Spleen (tissue), 11 donors: Measurements from ENCODE around the gene INPP1. TPM values are rescaled to one million over a fixed set of nuclear protein-coding genes. Genes with fewer than 3 reads are reported as not detected.

ENCODE experiments used
- DNase-seq: peaks from one replicate; pipeline ENCODE4 v3.0.0-alpha.2; 2020
- H3K27ac ChIP-seq, 8 donors: fragments of 200-600 bp; sonication (generic) in 7 of 8; 1 replicate in 4 of 8; 2 replicates in 4 of 8; pipeline versions ENCODE4 v1.5.0 to v1.8.0; 2016 to 2021; ENCODE audit warnings: inconsistent platforms in 4 of 8, mild to moderate bottlenecking in 4 of 8, moderate library complexity in 1 of 8
- H3K27me3 ChIP-seq, 7 donors: fragments of 200-600 bp; sonication (generic) in 6 of 7; replicated peaks in 1 of 7; 1 replicate in 4 of 7; 2 replicates in 3 of 7; pipeline versions ENCODE4 v1.5.0 to v1.8.0; 2016 to 2021; ENCODE audit warnings: inconsistent platforms in 3 of 7, mild to moderate bottlenecking in 1 of 7
- H3K36me3 ChIP-seq, 6 donors: fragments of 200-600 bp; sonication (generic) in 5 of 6; 1 replicate in 4 of 6; 2 replicates in 2 of 6; pipeline versions ENCODE4 v1.5.0 to v1.8.0; 2016 to 2021; ENCODE audit warnings: inconsistent platforms in 2 of 6
- H3K4me1 ChIP-seq, 6 donors: fragments of 200-600 bp; sonication (generic) in 5 of 6; 1 replicate in 3 of 6; 2 replicates in 3 of 6; pipeline versions ENCODE4 v1.5.0 to v1.8.0; 2016 to 2021; ENCODE audit warnings: inconsistent platforms in 3 of 6
- H3K4me3 ChIP-seq, 8 donors: fragments of 200-600 bp; sonication (generic) in 7 of 8; 1 replicate in 4 of 8; 2 replicates in 4 of 8; pipeline versions ENCODE4 v1.5.0 to v1.8.0; 2016 to 2021; ENCODE audit warnings: inconsistent platforms in 4 of 8, mild to moderate bottlenecking in 4 of 8, moderate library complexity in 2 of 8
- H3K9me3 ChIP-seq, 8 donors: fragments of 200-600 bp; sonication (generic) in 7 of 8; 1 replicate in 4 of 8; 2 replicates in 4 of 8; pipeline versions ENCODE4 v1.5.0 to v1.8.0; 2016 to 2021; ENCODE audit warnings: inconsistent platforms in 4 of 8
- CTCF ChIP-seq, 11 experiments: fragments of 200-600 bp in 7 of 11; fragments of 450-650 bp in 4 of 11; sonication (generic) in 4 of 11; IDR thresholded peaks in 8 of 11; conservative IDR thresholded peaks in 3 of 11; 1 replicate in 7 of 11; 2 replicates in 4 of 11; pipeline versions ENCODE4 v1.4.0 to v1.8.0; 2016 to 2021; ENCODE audit warnings: antibody characterized with exemption in 11 of 11, inconsistent platforms in 4 of 11, mild to moderate bottlenecking in 1 of 11
- POLR2A ChIP-seq, 3 donors: fragments of 450-650 bp; IDR thresholded peaks; one replicate each; pipeline ENCODE4 v1.5.1; 2017; ENCODE audit warnings: antibody characterized with exemption in 3 of 3, mild to moderate bottlenecking in 1 of 3
- POLR2AphosphoS5 ChIP-seq, 3 donors: sonication (generic); formaldehyde crosslinking; IDR thresholded peaks; one replicate each; pipeline ENCODE4 v1.5.1; 2017; ENCODE audit warnings: antibody characterized with exemption in 3 of 3
- WGBS, 5 donors: extraction: QIAGEN DNeasy Blood & Tissue Kit in 3 of 5; methylation state at CpG; one replicate each; pipeline versions ENCODE4 v1.1.5 to v1.1.7; 2013 to 2018; 5-methylcytosine and 5-hydroxymethylcytosine counted together
- intact Hi-C: fragments of 100-400 bp; cut with DNase I; formaldehyde crosslinking; loops from one replicate; pipeline ENCODE4 v1.15.0; 2023; ENCODE audit warnings: low total_unique reads
- polyA plus RNA-seq, 3 donors: library from polyadenylated mRNA; stranded (reverse); fragments of 200-250 nt; gene quantifications; one replicate each; pipeline ENCODE4 v1.2.1, GENCODE V29; 2013
- total RNA-seq, 7 donors: library from RNA; depleted of rRNA in 3 of 7; stranded (reverse); fragments of >200 nt in 3 of 7; fragmentation: NEBNext Ultra II Directional in 4 of 7; extraction: Animal tissue kit (Norgen Biotek cat#: 25700) in 4 of 7; gene quantifications; one replicate each; pipeline versions ENCODE4 v1.1.0 to v1.2.1, GENCODE V29; 2016 to 2021
- donor health status: healthy with polysubstance abuse.
- donor health status: DM: no; HTN: no; CAD: no; lungs with moderate emphysema.
- donor health status: DM: no; HTN: no; CAD: no.
- donor health status: Bipolar disorder and iron deficiency.
- donor health status: healthy.
- donor health status: DM: no; HTN: no; CAD: no.
- donor health status: DM: yes; HTN: yes; CAD: no.

INPP1 gene
- total and polyA plus RNA-seq, 10 donors = 11.6 to 52.1 (median 27.8) TPM

- DNase-seq = no peak
- no peaks in the 10 kb centered on the region for H3K9me3 ChIP-seq
- H3K4me1 ChIP-seq = no peaks in the 10 kb centered on the region
- no peak overlapping the region for H3K4me3 ChIP-seq
- H3K27me3 ChIP-seq = no peaks in the 10 kb centered on the region
- intact Hi-C loops = no loop called here
- TF ChIP-seq POLR2AphosphoS5 (IDR thresholded peaks at IDR 0.05) (no peak), CTCF (IDR thresholded peaks at IDR 0.05 in 8 of 11, conservative IDR thresholded peaks at IDR 0.05 in 3 of 11) (no peak), POLR2A (IDR thresholded peaks at IDR 0.05) (no peak)
- no peaks in the 10 kb centered on the region for H3K36me3 ChIP-seq
- no peak overlapping the region for H3K27ac ChIP-seq
- 91 to 98% (median 94%) methylated on average over 6 of the region's 6 CpGs for WGBS, 5 donors
Measured at GRCh38 chr2:190378880-190379237, 35.5 kb downstream of the INPP1 start.

DNA sequence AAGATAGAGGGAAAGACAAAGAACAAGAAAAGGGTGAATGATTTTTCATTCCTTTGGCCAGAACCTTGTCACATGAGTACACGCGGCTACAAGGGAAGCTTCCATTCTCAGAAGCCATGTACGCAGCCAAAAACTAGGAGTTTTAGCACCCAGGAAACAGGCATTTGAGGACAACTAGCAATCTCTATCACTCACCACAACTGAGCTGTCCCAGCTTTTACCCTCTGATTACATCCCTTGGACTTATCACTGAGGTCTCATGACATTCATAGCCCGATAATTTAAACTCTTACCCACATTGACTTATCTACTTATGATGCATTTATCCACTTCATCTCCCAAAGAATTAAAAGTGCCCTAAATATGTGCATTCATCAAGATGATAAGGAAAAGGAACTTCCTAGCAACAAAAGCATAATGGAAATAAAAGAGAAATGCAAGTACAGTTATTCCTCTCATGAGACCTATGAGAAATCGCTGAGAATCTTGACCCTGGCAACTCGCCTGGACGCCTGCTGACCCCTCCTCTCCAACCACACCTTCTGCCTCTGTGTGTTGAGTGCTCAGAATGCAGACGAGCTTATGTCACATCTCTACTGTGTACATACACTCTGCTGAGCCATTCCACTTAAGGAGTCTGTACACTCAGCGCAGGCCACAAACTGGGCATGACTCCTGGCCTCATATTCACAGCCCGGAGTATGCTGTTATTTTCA is 36.0 kb downstream of the INPP1 start:
- TF ChIP-seq CTCF (IDR thresholded peaks at IDR 0.05 in 8 of 11, conservative IDR thresholded peaks at IDR 0.05 in 3 of 11) (no peak), POLR2AphosphoS5 (IDR thresholded peaks at IDR 0.05) (no peak), POLR2A (IDR thresholded peaks at IDR 0.05) (no peak)
- no peaks in the 10 kb centered on the region for H3K4me1 ChIP-seq
- no peaks in the 10 kb centered on the region for H3K27me3 ChIP-seq
- no peak overlapping the region for H3K4me3 ChIP-seq
- intact Hi-C loops = no loop called here
- 82 to 88% (median 83%) methylated on average over 10 of the region's 10 CpGs for WGBS, 5 donors
- H3K36me3 ChIP-seq = no peaks in the 10 kb centered on the region
- H3K27ac ChIP-seq = no peak overlapping the region
- no peaks in the 10 kb centered on the region for H3K9me3 ChIP-seq
- DNase-seq = no peak

DNA sequence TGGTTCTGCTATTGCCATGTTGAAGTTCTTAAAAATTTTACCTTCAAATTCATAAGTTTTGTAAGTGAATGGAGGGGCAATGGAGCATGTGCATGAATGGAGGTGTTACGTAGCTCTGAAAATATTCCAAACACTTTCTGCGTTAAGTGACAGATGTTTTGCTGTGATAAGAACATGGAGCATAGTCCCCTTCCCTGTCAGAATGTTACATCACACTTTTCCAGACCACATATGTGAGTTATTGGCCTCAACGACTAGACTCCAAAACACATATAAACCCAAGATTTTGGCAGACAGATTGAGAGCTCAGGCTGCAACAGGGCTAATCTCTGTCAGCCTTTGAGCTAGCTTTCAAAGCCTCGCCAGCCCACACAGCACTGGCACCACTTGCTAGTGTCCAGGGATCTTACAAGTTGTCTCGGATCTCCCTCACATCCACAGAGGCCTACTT is 37.6 kb downstream of the INPP1 start:
- no peaks in the 10 kb centered on the region for H3K9me3 ChIP-seq
- intact Hi-C loops = loop anchor here (5.0 to 10.0 kb wide), 2 partner anchors 136 to 284 kb away; no protein-coding TSS in a partner anchor

GRCh38 chr2:190382851-190383250 is 39.5 kb downstream of the INPP1 start:
- intact Hi-C loops = loop anchor here (5.0 to 10.0 kb wide), 2 partner anchors 134 to 282 kb away; no protein-coding TSS in a partner anchor
- H3K4me1 ChIP-seq = no peaks in the 10 kb centered on the region
- no peak overlapping the region for H3K4me3 ChIP-seq
- H3K27me3 ChIP-seq = no peaks in the 10 kb centered on the region
- no peaks in the 10 kb centered on the region for H3K9me3 ChIP-seq
- no peak overlapping the region for H3K27ac ChIP-seq
- TF ChIP-seq POLR2A (IDR thresholded peaks at IDR 0.05) (no peak), CTCF (IDR thresholded peaks at IDR 0.05 in 8 of 11, conservative IDR thresholded peaks at IDR 0.05 in 3 of 11) (peak; percentile 35 to 71 (median 61))
- H3K36me3 ChIP-seq = no peaks in the 10 kb centered on the region
- DNase-seq = no peak
- WGBS, 5 donors = 48 to 85% (median 63%) methylated on average over 1 of the region's 1 CpG

More for the DNA sequence above, 37.6 kb downstream of the INPP1 start:
- Histone ChIP-seq H3K27me3 (no peaks in the 10 kb centered on the region), H3K4me1 (no peaks in the 10 kb centered on the region), H3K27ac (no peak overlapping the region), H3K4me3 (no peak overlapping the region), H3K36me3 (no peaks in the 10 kb centered on the region)
- WGBS, 5 donors = 58 to 77% (median 68%) methylated on average over 5 of the region's 5 CpGs
- no peak for TF ChIP-seq POLR2AphosphoS5 (IDR thresholded peaks at IDR 0.05)
- DNase-seq = no peak
